Lower lobe of right lung (tissue), 2 donors: ENCODE data around the gene MED13L. TPM values are rescaled to one million over a fixed set of nuclear protein-coding genes. Genes with fewer than 3 reads are reported as not detected.

Experiments used
- ATAC-seq, 2 donors: fragments of 200-7000 bp; cut with Tn5 transposase; one replicate each; pipeline ENCODE4 v1.9.1; 2020 to 2022; ENCODE audit warnings: mild to moderate bottlenecking in 2 of 2, moderate library complexity in 2 of 2
- DNase-seq: peaks from one replicate; pipeline ENCODE4 v3.0.0-alpha.2; 2020
- H3K27ac ChIP-seq: fragments of 200-600 bp; one replicate; pipeline ENCODE4 v1.8.0; 2022
- H3K27me3 ChIP-seq: fragments of 200-600 bp; one replicate; pipeline ENCODE4 v1.8.0; 2022; ENCODE audit warnings: low read depth
- H3K36me3 ChIP-seq: fragments of 200-600 bp; one replicate; pipeline ENCODE4 v1.8.0; 2022; ENCODE audit warnings: mild to moderate bottlenecking
- H3K4me1 ChIP-seq: fragments of 200-600 bp; one replicate; pipeline ENCODE4 v1.8.0; 2022
- H3K4me3 ChIP-seq: fragments of 200-600 bp; one replicate; pipeline ENCODE4 v1.8.0; 2022; ENCODE audit warnings: mild to moderate bottlenecking
- H3K9me3 ChIP-seq: fragments of 200-600 bp; one replicate; pipeline ENCODE4 v1.8.0; 2022
- intact Hi-C: fragments of 100-400 bp; cut with DNase I; formaldehyde crosslinking; loops from one replicate; pipeline ENCODE4 v1.11.0; 2022
- microRNA-seq: library from miRNA; unstranded; fragments of <30 nt; microRNA quantifications from one replicate; pipeline ENCODE4 v1.2.0, GENCODE V29; 2020; ENCODE audit warnings: borderline number of aligned reads
- total RNA-seq: library from RNA; stranded (reverse); fragmentation: NEBNext Ultra II Directional; extraction: Animal tissue kit (Norgen Biotek cat#: 25700); gene quantifications from one replicate; pipeline ENCODE4 v1.2.1, GENCODE V29; 2021
- TF ChIP-seq, protein P1 (sequence below): fragments of 200-600 bp; IDR thresholded peaks from one replicate; pipeline ENCODE4 v1.8.0; 2022; ENCODE audit warnings: antibody characterized with exemption, mild to moderate bottlenecking
- donor health status: DM: no; HTN: yes; CAD: no; lungs with severe emphysema.

Gene MED13L
- total RNA-seq, 1 donor from 2014 or later, result 148 TPM

DNA sequence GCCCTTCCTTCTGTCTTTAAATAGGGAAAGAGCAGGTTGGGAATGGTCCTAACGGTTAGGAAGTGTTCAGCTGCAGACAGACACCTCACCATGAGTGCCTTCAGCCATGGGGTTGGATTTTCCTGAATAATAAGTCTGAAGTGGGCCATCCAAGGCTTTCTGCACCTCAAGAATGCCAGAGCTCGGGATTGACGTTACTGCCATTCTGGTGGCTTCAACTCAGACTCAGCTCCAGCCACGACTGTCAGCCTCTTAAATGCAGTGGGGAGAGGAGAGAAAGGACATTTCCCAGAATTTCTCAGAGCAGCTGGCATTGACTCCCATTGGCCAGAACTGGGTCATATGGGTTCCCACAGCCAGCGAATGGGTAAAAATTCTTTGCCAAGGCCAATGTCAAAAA is 363.4 kb downstream of the MED13L start:
- Histone ChIP-seq H3K36me3 (no peaks in the 10 kb centered on the region), H3K27me3 (peaks cover 23% of the 10 kb centered on the region), H3K4me3 (no peak overlapping the region), H3K4me1 (peaks cover 7% of the 10 kb centered on the region), H3K27ac (no peak overlapping the region), H3K9me3 (no peaks in the 10 kb centered on the region)
- TF ChIP-seq, protein P1, sequence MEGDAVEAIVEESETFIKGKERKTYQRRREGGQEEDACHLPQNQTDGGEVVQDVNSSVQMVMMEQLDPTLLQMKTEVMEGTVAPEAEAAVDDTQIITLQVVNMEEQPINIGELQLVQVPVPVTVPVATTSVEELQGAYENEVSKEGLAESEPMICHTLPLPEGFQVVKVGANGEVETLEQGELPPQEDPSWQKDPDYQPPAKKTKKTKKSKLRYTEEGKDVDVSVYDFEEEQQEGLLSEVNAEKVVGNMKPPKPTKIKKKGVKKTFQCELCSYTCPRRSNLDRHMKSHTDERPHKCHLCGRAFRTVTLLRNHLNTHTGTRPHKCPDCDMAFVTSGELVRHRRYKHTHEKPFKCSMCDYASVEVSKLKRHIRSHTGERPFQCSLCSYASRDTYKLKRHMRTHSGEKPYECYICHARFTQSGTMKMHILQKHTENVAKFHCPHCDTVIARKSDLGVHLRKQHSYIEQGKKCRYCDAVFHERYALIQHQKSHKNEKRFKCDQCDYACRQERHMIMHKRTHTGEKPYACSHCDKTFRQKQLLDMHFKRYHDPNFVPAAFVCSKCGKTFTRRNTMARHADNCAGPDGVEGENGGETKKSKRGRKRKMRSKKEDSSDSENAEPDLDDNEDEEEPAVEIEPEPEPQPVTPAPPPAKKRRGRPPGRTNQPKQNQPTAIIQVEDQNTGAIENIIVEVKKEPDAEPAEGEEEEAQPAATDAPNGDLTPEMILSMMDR, result no peak
- ATAC-seq (no peak), DNase-seq (no peak)
- intact Hi-C loops, result no loop called here

DNA sequence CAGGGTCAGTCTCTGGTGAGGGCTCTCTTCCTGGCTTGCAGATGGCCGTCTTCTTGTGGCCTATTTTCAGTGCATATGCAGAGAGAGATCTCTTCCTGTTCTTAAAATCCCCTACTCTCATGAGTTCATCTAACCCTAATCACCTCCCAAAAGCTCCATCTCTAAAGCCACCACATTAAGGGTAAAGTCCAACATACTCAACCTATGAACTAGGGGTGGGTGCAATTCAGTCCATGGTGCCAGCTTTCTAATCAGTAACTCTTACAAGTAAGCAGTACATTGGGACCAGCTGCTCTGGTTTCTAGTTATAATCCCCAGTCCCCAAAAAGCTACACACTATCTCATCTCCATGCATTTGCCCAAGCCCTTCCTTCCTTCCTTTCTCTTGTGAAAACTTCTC is 365.1 kb downstream of the MED13L start:
- intact Hi-C loops, result no loop called here
- TF ChIP-seq, protein P1, result no peak
- Histone ChIP-seq H3K36me3 (no peaks in the 10 kb centered on the region), H3K4me1 (peaks cover 7% of the 10 kb centered on the region), H3K27me3 (peaks cover 20% of the 10 kb centered on the region), H3K9me3 (no peaks in the 10 kb centered on the region), H3K4me3 (no peak overlapping the region), H3K27ac (no peak overlapping the region)
- no peak for DNase-seq
- no peak for ATAC-seq

DNA sequence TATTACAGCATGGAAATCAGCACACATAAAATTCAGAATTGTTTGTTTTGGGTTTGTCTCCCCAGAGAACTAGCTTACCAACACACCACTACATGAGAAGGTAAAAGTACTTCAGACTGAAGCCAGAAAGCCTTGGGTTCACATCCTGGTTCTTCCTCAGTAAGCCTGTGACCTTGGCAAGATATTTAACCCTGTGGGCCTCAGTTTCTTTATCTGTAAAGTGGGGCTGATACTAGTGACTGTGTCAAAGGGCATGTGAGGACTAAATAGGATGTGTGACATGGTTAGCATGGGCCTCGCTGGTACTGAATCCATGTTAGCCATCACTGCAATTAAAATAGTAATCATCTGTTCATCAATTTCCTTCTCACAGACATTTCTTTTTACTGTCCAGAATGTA is 366.1 kb downstream of the MED13L start:
- DNase-seq, result no peak
- Histone ChIP-seq H3K9me3 (no peaks in the 10 kb centered on the region), H3K4me1 (no peaks in the 10 kb centered on the region), H3K27ac (no peak overlapping the region), H3K27me3 (peaks cover 13% of the 10 kb centered on the region), H3K4me3 (no peak overlapping the region), H3K36me3 (no peaks in the 10 kb centered on the region)
- TF ChIP-seq, protein P1, result no peak
- intact Hi-C loops, result no loop called here
- no peak for ATAC-seq

DNA sequence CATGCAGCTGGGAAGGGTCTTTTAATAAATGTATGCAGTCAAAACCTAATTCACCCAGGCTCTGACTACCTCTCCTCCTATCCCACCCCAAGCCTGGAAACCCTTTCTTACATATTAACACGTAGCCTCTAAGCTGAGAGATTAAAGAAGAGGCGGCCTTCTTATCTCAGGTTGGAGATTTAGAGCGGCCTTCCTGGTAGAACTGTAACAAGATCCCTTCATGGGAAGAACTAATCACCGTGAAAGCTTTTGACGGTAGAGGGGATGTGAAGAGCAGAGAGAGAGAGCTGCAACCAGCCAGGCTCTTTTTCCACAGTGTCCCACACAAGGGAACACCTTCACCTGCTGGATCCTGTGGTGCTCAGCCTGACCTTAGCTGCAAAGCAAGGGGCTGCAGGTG is 367.4 kb downstream of the MED13L start:
- Histone ChIP-seq H3K27me3 (peaks cover 6% of the 10 kb centered on the region), H3K36me3 (no peaks in the 10 kb centered on the region), H3K4me1 (no peaks in the 10 kb centered on the region), H3K9me3 (no peaks in the 10 kb centered on the region), H3K27ac (no peak overlapping the region), H3K4me3 (no peak overlapping the region)
- no peak for DNase-seq
- TF ChIP-seq, protein P1, result no peak
- no peak for ATAC-seq
- intact Hi-C loops, result no loop called here

Small RNAs within 50 kb of the gene (microRNA-seq; reads per million reads assigned to microRNA genes)
- not detected for gene MIR620
